Suprapubic skin (tissue), 4 donors: Measurements from ENCODE around the gene CUL1. TPM values are rescaled to one million over a fixed set of nuclear protein-coding genes. Genes with fewer than 3 reads are reported as not detected.

Experiments
- DNase-seq, 2 donors: peaks; one replicate each; pipeline ENCODE4 v3.0.0-alpha.2; 2019; ENCODE audit warnings: low spot score in 2 of 2
- H3K27ac ChIP-seq: fragments of 200-600 bp; sonication (generic); one replicate; pipeline ENCODE4 v1.5.1; 2019
- H3K27me3 ChIP-seq: fragments of 200-600 bp; sonication (generic); one replicate; pipeline ENCODE4 v1.5.1; 2019
- H3K36me3 ChIP-seq: fragments of 200-600 bp; sonication (generic); one replicate; pipeline ENCODE4 v1.5.1; 2019
- H3K4me1 ChIP-seq: fragments of 200-600 bp; sonication (generic); one replicate; pipeline ENCODE4 v1.5.1; 2019
- H3K4me3 ChIP-seq: fragments of 200-600 bp; sonication (generic); one replicate; pipeline ENCODE4 v1.5.1; 2019; ENCODE audit warnings: mild to moderate bottlenecking
- H3K9me3 ChIP-seq: fragments of 200-600 bp; sonication (generic); one replicate; pipeline ENCODE4 v1.5.1; 2019
- CTCF ChIP-seq, 2 donors: fragments of 200-600 bp in 1 of 2; fragments of 450-650 bp in 1 of 2; sonication (generic) in 1 of 2; IDR thresholded peaks; one replicate each; pipeline ENCODE4 v1.5.1; 2016 to 2019; ENCODE audit warnings: antibody characterized with exemption in 2 of 2, mild to moderate bottlenecking in 1 of 2, moderate library complexity in 1 of 2
- EP300 ChIP-seq: sonication (generic); formaldehyde crosslinking; IDR thresholded peaks from one replicate; pipeline ENCODE4 v1.6.1; 2017; ENCODE audit warnings: antibody characterized with exemption
- POLR2A ChIP-seq, 2 donors: fragments of 450-650 bp; IDR thresholded peaks; one replicate each; pipeline ENCODE4 v1.6.1; 2017; ENCODE audit warnings: antibody characterized with exemption in 2 of 2, mild to moderate bottlenecking in 2 of 2, moderate library complexity in 2 of 2
- POLR2AphosphoS5 ChIP-seq, 3 donors: sonication (generic); formaldehyde crosslinking; IDR thresholded peaks; one replicate each; pipeline ENCODE4 v1.6.1; 2017; ENCODE audit warnings: antibody characterized with exemption in 3 of 3
- WGBS: methylation state at CpG from one replicate; pipeline ENCODE4 v1.1.5; 2018; 5-methylcytosine and 5-hydroxymethylcytosine counted together
- total RNA-seq, 4 donors: library from RNA; depleted of rRNA; stranded (reverse); fragments of >200 nt; gene quantifications; one replicate each; pipeline ENCODE4 v1.1.0, GENCODE V29; 2016

CUL1 gene
- total RNA-seq, 4 donors from 2014 or later: 49.6 to 63.0 (median 56.6) TPM

GRCh38 chr7:148732862-148733261 is 34.2 kb downstream of the CUL1 start:
- 71% methylated on average over 3 of the region's 3 CpGs for WGBS
- peaks cover 40% of the 10 kb centered on the region for H3K36me3 ChIP-seq

GRCh38 chr7:148733496-148733895 is 34.8 kb downstream of the CUL1 start:
- H3K36me3 ChIP-seq: peaks cover 47% of the 10 kb centered on the region
- peaks cover 13% of the 10 kb centered on the region for H3K4me1 ChIP-seq
- TF ChIP-seq POLR2A (IDR thresholded peaks at IDR 0.05) (no peak), POLR2AphosphoS5 (IDR thresholded peaks at IDR 0.05) (no peak)
- 37% methylated on average over 2 of the region's 2 CpGs for WGBS
- H3K27me3 ChIP-seq: no peaks in the 10 kb centered on the region
- no peaks in the 10 kb centered on the region for H3K9me3 ChIP-seq
- no peak for DNase-seq
- no peak overlapping the region for H3K27ac ChIP-seq
- no peak overlapping the region for H3K4me3 ChIP-seq

More at GRCh38 chr7:148732862-148733261, 34.2 kb downstream of the CUL1 start:
- no peak for DNase-seq
- TF ChIP-seq CTCF (IDR thresholded peaks at IDR 0.05): no peak
- no peak for TF ChIP-seq POLR2AphosphoS5 (IDR thresholded peaks at IDR 0.05)
- TF ChIP-seq EP300: no peak
- no peak for TF ChIP-seq POLR2A (IDR thresholded peaks at IDR 0.05)
- no peak overlapping the region for H3K4me3 ChIP-seq
- H3K27me3 ChIP-seq: no peaks in the 10 kb centered on the region
- peaks cover 13% of the 10 kb centered on the region for H3K4me1 ChIP-seq
- no peaks in the 10 kb centered on the region for H3K9me3 ChIP-seq
- H3K27ac ChIP-seq: no peak overlapping the region

GRCh38 chr7:148735141-148735540 is 36.4 kb downstream of the CUL1 start:
- peaks cover 55% of the 10 kb centered on the region for H3K36me3 ChIP-seq
- WGBS: 66% methylated on average over 11 of the region's 11 CpGs

GRCh38 chr7:148735967-148736366 is 37.3 kb downstream of the CUL1 start:
- H3K4me3 ChIP-seq: no peak overlapping the region
- DNase-seq: no peak
- no peak overlapping the region for H3K27ac ChIP-seq
- H3K9me3 ChIP-seq: no peaks in the 10 kb centered on the region
- peaks cover 56% of the 10 kb centered on the region for H3K36me3 ChIP-seq
- WGBS: 94% methylated on average over 3 of the region's 3 CpGs
- TF ChIP-seq CTCF (IDR thresholded peaks at IDR 0.05): no peak
- TF ChIP-seq EP300: no peak
- no peak for TF ChIP-seq POLR2A (IDR thresholded peaks at IDR 0.05)
- TF ChIP-seq POLR2AphosphoS5 (IDR thresholded peaks at IDR 0.05): no peak
- no peaks in the 10 kb centered on the region for H3K27me3 ChIP-seq
- peaks cover 13% of the 10 kb centered on the region for H3K4me1 ChIP-seq

More at GRCh38 chr7:148735141-148735540, 36.4 kb downstream of the CUL1 start:
- TF ChIP-seq POLR2A (IDR thresholded peaks at IDR 0.05): no peak
- TF ChIP-seq EP300: no peak
- no peak for TF ChIP-seq CTCF (IDR thresholded peaks at IDR 0.05)
- TF ChIP-seq POLR2AphosphoS5 (IDR thresholded peaks at IDR 0.05): no peak
- Histone ChIP-seq H3K27me3 (no peaks in the 10 kb centered on the region), H3K27ac (no peak overlapping the region), H3K4me1 (peaks cover 13% of the 10 kb centered on the region), H3K9me3 (no peaks in the 10 kb centered on the region), H3K4me3 (no peak overlapping the region)
- DNase-seq: no peak

GRCh38 chr7:148738737-148739535 is 40.2 kb downstream of the CUL1 start:
- H3K36me3 ChIP-seq: peaks cover 64% of the 10 kb centered on the region
- WGBS: 85% methylated on average over 14 of the region's 14 CpGs

GRCh38 chr7:148746135-148746534 is 47.4 kb downstream of the CUL1 start:
- no peaks in the 10 kb centered on the region for H3K27me3 ChIP-seq
- TF ChIP-seq EP300: no peak
- TF ChIP-seq POLR2A (IDR thresholded peaks at IDR 0.05): no peak
- TF ChIP-seq POLR2AphosphoS5 (IDR thresholded peaks at IDR 0.05): no peak
- TF ChIP-seq CTCF (IDR thresholded peaks at IDR 0.05): no peak
- no peaks in the 10 kb centered on the region for H3K9me3 ChIP-seq
- DNase-seq: no peak
- H3K4me3 ChIP-seq: no peak overlapping the region
- 86% methylated on average over 3 of the region's 3 CpGs for WGBS
- peaks cover 22% of the 10 kb centered on the region for H3K36me3 ChIP-seq
- no peak overlapping the region for H3K27ac ChIP-seq
- no peaks in the 10 kb centered on the region for H3K4me1 ChIP-seq

More at GRCh38 chr7:148738737-148739535, 40.2 kb downstream of the CUL1 start:
- Histone ChIP-seq H3K9me3 (no peaks in the 10 kb centered on the region), H3K27me3 (no peaks in the 10 kb centered on the region), H3K27ac (no peak overlapping the region), H3K4me3 (no peak overlapping the region), H3K4me1 (peaks cover 3% of the 10 kb centered on the region)
- DNase-seq: no peak
- TF ChIP-seq EP300: no peak
- TF ChIP-seq POLR2A (IDR thresholded peaks at IDR 0.05): no peak
- no peak for TF ChIP-seq POLR2AphosphoS5 (IDR thresholded peaks at IDR 0.05)
